GM10266 (cell line): Measurements from ENCODE around the gene PHETA1.

Source experiments
- DNase-seq: peaks from one replicate; pipeline ENCODE4 v3.0.0; 2012; ENCODE audit errors: extremely low spot score
- TF ChIP-seq, protein P1 (sequence below): IDR thresholded peaks from 2 replicates; pipeline ENCODE4 v1.5.1; 2012; ENCODE audit warnings: mild to moderate bottlenecking, low read depth; ENCODE audit not compliant: control insufficient read depth, insufficient read depth; ENCODE audit errors: missing control alignments

PHETA1 gene

DNA sequence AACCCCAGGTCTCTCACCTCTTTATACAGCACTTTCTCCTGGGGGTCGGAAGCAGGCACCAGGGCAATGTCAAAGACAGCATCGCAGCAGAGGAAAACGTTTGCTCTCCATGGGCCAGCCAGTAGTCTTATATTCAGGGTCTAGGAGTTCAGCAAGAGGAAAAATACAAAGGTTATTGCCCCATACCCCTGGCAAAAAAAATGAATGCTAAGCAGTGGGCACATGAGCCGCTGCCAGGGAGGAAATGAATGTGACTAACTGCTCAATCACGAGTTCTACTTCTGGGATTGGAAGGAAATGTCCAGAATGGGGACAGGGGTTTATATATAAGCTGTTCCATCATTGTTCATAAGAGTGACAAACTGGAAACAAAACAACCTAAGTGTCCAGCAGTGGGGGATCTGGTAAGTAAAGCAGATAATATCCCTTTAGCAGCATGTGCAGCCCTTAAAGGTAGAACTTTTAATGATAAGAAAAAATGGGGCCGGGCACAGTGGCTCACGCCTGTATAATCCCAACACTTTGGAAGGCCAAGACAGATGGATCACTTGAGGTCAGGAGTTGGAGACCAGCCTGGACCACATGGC lies 53.8 kb downstream of the PHETA1 start:
- TF ChIP-seq, protein P1, sequence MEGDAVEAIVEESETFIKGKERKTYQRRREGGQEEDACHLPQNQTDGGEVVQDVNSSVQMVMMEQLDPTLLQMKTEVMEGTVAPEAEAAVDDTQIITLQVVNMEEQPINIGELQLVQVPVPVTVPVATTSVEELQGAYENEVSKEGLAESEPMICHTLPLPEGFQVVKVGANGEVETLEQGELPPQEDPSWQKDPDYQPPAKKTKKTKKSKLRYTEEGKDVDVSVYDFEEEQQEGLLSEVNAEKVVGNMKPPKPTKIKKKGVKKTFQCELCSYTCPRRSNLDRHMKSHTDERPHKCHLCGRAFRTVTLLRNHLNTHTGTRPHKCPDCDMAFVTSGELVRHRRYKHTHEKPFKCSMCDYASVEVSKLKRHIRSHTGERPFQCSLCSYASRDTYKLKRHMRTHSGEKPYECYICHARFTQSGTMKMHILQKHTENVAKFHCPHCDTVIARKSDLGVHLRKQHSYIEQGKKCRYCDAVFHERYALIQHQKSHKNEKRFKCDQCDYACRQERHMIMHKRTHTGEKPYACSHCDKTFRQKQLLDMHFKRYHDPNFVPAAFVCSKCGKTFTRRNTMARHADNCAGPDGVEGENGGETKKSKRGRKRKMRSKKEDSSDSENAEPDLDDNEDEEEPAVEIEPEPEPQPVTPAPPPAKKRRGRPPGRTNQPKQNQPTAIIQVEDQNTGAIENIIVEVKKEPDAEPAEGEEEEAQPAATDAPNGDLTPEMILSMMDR, result no peak
- DNase-seq, result no peak

DNA sequence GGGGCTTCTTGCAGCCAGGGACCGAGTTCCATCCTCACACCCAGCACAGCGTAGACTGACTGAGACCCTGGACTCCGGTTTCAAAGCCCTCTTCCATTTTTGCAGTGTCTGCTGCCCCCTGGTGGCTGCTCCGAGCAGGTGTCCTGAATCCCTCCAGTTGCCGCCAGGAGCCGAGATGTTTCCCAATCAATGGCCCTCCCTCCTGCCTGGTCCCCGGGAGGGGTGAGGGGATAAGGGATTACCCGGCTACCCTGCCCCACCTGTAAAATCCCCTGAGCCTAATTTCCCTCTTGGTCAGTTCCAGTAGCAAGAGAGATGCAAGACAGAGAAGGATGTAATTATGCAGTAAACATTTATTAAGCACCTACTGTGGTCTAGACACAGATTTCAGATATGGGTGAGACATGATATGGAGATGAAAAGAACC lies 55.0 kb downstream of the PHETA1 start:
- TF ChIP-seq, protein P1, result peak; percentile 90
- peak; percentile 92 for DNase-seq

DNA sequence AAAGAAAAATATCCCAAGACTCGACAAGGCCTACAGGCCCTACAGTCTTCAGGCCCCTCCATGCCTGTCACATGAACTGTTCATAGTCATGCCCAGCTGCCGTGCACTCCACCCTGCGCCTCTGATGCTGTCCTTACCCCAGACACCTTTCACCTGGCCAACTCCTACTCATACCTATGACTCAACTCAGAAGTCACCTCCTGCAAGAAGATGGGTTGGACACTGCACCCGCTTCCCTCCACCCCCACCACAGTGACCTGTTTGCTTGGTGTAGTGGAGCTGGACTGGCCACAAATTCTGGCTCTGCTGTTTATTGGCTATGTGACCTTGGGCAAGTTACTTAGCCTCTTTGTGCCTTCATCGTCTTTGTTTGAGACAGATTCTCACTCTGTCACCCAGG lies 56.2 kb downstream of the PHETA1 start:
- TF ChIP-seq, protein P1, result no peak
- no peak for DNase-seq

DNA sequence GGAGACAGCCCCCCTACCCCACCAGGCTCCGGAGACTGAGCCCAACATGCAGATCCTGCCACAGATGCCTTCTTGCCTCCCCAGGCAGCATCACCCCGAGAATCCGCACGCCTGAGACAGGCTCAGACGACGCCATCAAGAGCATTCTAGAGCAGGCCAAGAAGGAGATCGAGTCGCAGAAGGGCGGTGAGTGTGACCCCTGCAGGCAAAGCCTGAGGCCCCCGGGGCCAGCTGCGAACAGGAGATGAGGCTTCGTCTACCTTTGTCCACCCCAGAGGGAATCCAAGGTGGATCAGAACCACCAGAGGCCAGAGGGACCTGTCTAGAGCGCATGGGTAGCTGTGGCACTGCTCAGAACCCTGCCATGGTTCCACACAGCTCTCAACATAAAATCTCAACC lies 56.9 kb downstream of the PHETA1 start:
- TF ChIP-seq, protein P1, result no peak
- no peak for DNase-seq

DNA sequence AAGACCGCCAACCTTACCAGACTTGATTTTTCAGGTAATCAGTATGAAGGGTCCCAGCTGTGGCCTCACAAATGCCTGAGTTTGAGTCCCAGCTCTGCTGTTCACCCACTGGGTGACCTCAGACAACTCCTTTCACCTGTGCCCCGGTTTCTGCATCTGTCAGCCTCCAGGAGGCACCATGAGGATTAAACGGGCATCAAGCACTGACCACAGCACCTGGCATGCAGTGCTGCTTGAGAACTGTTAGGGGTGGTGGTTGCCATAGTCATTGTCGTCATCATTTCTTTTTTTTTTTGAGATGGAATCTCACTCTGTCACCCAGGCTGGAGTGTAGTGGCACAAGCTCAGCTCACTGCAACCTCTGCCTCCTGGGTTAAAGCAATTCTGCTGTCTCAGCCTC lies 57.9 kb downstream of the PHETA1 start:
- TF ChIP-seq, protein P1, result no peak
- DNase-seq, result no peak
